Measurements from ENCODE around the gene PMFBP1. TPM values are rescaled to one million over a fixed set of nuclear protein-coding genes. Genes with fewer than 3 reads are reported as not detected.

The PMFBP1 gene
- total and polyA plus RNA-seq, 4 donors: 2.2 to 5.6 (median 3.0) TPM

GRCh38 chr16:72112452-72112792, 59.5 kb downstream of the PMFBP1 start:
- Histone ChIP-seq H3K36me3 (ENCODE audit: control insufficient read depth, insufficient read depth, low read length) (peaks cover 61% of the 10 kb centered on the region), H3K4me1 (ENCODE audit: control insufficient read depth, insufficient read depth, low read length) (no peaks in the 10 kb centered on the region), H3K9me3 (ENCODE audit: control insufficient read depth, insufficient read depth, low read length) (no peaks in the 10 kb centered on the region), H3K4me3 (ENCODE audit: low read depth, low read length) (no peak overlapping the region), H3K27me3 (ENCODE audit: control insufficient read depth, insufficient read depth, low read length) (no peaks in the 10 kb centered on the region), H3K27ac (ENCODE audit: low read depth, low read length) (no peak overlapping the region)
- whole genome bisulfite sequencing (ENCODE audit: insufficient coverage): 95% methylated on average over 14 of the region's 15 CpGs
- DNase-seq (ENCODE audit: low read depth in 4 of 6, low spot score in 6 of 6): no peak

GRCh38 chr16:72111657-72112451, 60.1 kb downstream of the PMFBP1 start:
- Histone ChIP-seq H3K9me3 (ENCODE audit: control insufficient read depth, insufficient read depth, low read length) (no peaks in the 10 kb centered on the region), H3K4me3 (ENCODE audit: low read depth, low read length) (no peak overlapping the region), H3K4me1 (ENCODE audit: control insufficient read depth, insufficient read depth, low read length) (no peaks in the 10 kb centered on the region), H3K27ac (ENCODE audit: low read depth, low read length) (no peak overlapping the region), H3K36me3 (ENCODE audit: control insufficient read depth, insufficient read depth, low read length) (peaks cover 67% of the 10 kb centered on the region), H3K27me3 (ENCODE audit: control insufficient read depth, insufficient read depth, low read length) (no peaks in the 10 kb centered on the region)
- no peak for DNase-seq (ENCODE audit: low read depth in 4 of 6, low spot score in 6 of 6)
- 89% methylated on average over 19 of the region's 19 CpGs for whole genome bisulfite sequencing (ENCODE audit: insufficient coverage)

GRCh38 chr16:72110662-72111615, 61.0 kb downstream of the PMFBP1 start:
- Histone ChIP-seq H3K4me1 (ENCODE audit: control insufficient read depth, insufficient read depth, low read length) (no peaks in the 10 kb centered on the region), H3K27ac (ENCODE audit: low read depth, low read length) (no peak overlapping the region), H3K4me3 (ENCODE audit: low read depth, low read length) (no peak overlapping the region), H3K27me3 (ENCODE audit: control insufficient read depth, insufficient read depth, low read length) (no peaks in the 10 kb centered on the region), H3K9me3 (ENCODE audit: control insufficient read depth, insufficient read depth, low read length) (no peaks in the 10 kb centered on the region), H3K36me3 (ENCODE audit: control insufficient read depth, insufficient read depth, low read length) (peaks cover 76% of the 10 kb centered on the region)
- DNase-seq (ENCODE audit: low read depth in 4 of 6, low spot score in 6 of 6): no peak
- WGBS (ENCODE audit: insufficient coverage): 98% methylated on average over 21 of the region's 23 CpGs

- 95% methylated on average over 10 of the region's 12 CpGs for WGBS (ENCODE audit: insufficient coverage)
- Histone ChIP-seq H3K36me3 (ENCODE audit: control insufficient read depth, insufficient read depth, low read length) (peaks cover 85% of the 10 kb centered on the region), H3K4me1 (ENCODE audit: control insufficient read depth, insufficient read depth, low read length) (no peaks in the 10 kb centered on the region), H3K27me3 (ENCODE audit: control insufficient read depth, insufficient read depth, low read length) (no peaks in the 10 kb centered on the region), H3K9me3 (ENCODE audit: control insufficient read depth, insufficient read depth, low read length) (no peaks in the 10 kb centered on the region), H3K4me3 (ENCODE audit: low read depth, low read length) (no peak overlapping the region), H3K27ac (ENCODE audit: low read depth, low read length) (no peak overlapping the region)
- no peak for DNase-seq (ENCODE audit: low read depth in 4 of 6, low spot score in 6 of 6)
Observed at GRCh38 chr16:72109966-72110530, 61.9 kb downstream of the PMFBP1 start.

- no peak for DNase-seq (ENCODE audit: low read depth in 4 of 6, low spot score in 6 of 6)
- Histone ChIP-seq H3K4me1 (ENCODE audit: control insufficient read depth, insufficient read depth, low read length) (no peaks in the 10 kb centered on the region), H3K9me3 (ENCODE audit: control insufficient read depth, insufficient read depth, low read length) (no peaks in the 10 kb centered on the region), H3K36me3 (ENCODE audit: control insufficient read depth, insufficient read depth, low read length) (peaks cover 92% of the 10 kb centered on the region), H3K27ac (ENCODE audit: low read depth, low read length) (no peak overlapping the region), H3K27me3 (ENCODE audit: control insufficient read depth, insufficient read depth, low read length) (no peaks in the 10 kb centered on the region), H3K4me3 (ENCODE audit: low read depth, low read length) (no peak overlapping the region)
- WGBS (ENCODE audit: insufficient coverage): over 99% methylated on average over 8 of the region's 12 CpGs
Observed at GRCh38 chr16:72109300-72109699, 62.7 kb downstream of the PMFBP1 start.

GRCh38 chr16:72108353-72109102, 63.4 kb downstream of the PMFBP1 start:
- no peak for DNase-seq (ENCODE audit: low read depth in 4 of 6, low spot score in 6 of 6)
- Histone ChIP-seq H3K9me3 (ENCODE audit: control insufficient read depth, insufficient read depth, low read length) (no peaks in the 10 kb centered on the region), H3K36me3 (ENCODE audit: control insufficient read depth, insufficient read depth, low read length) (peaks cover 100% of the 10 kb centered on the region), H3K4me3 (ENCODE audit: low read depth, low read length) (no peak overlapping the region), H3K27me3 (ENCODE audit: control insufficient read depth, insufficient read depth, low read length) (no peaks in the 10 kb centered on the region), H3K4me1 (ENCODE audit: control insufficient read depth, insufficient read depth, low read length) (no peaks in the 10 kb centered on the region), H3K27ac (ENCODE audit: low read depth, low read length) (no peak overlapping the region)
- WGBS (ENCODE audit: insufficient coverage): 97% methylated on average over 14 of the region's 16 CpGs

GRCh38 chr16:72107371-72107770, 64.6 kb downstream of the PMFBP1 start:
- H3K4me3 ChIP-seq (ENCODE audit: low read depth, low read length): no peak overlapping the region
- peaks cover 99% of the 10 kb centered on the region for H3K36me3 ChIP-seq (ENCODE audit: control insufficient read depth, insufficient read depth, low read length)
- DNase-seq (ENCODE audit: low read depth in 4 of 6, low spot score in 6 of 6): no peak
- WGBS (ENCODE audit: insufficient coverage): 99% methylated on average over 17 of the region's 17 CpGs
- no peaks in the 10 kb centered on the region for H3K27me3 ChIP-seq (ENCODE audit: control insufficient read depth, insufficient read depth, low read length)
- no peak overlapping the region for H3K27ac ChIP-seq (ENCODE audit: low read depth, low read length)
- H3K9me3 ChIP-seq (ENCODE audit: control insufficient read depth, insufficient read depth, low read length): no peaks in the 10 kb centered on the region
- H3K4me1 ChIP-seq (ENCODE audit: control insufficient read depth, insufficient read depth, low read length): no peaks in the 10 kb centered on the region

GRCh38 chr16:72105978-72106377, 66.0 kb downstream of the PMFBP1 start:
- no peak overlapping the region for H3K27ac ChIP-seq (ENCODE audit: low read depth, low read length)
- H3K9me3 ChIP-seq (ENCODE audit: control insufficient read depth, insufficient read depth, low read length): no peaks in the 10 kb centered on the region
- H3K4me1 ChIP-seq (ENCODE audit: control insufficient read depth, insufficient read depth, low read length): no peaks in the 10 kb centered on the region
- no peak for DNase-seq (ENCODE audit: low read depth in 4 of 6, low spot score in 6 of 6)
- peaks cover 99% of the 10 kb centered on the region for H3K36me3 ChIP-seq (ENCODE audit: control insufficient read depth, insufficient read depth, low read length)
- no peak overlapping the region for H3K4me3 ChIP-seq (ENCODE audit: low read depth, low read length)
- WGBS (ENCODE audit: insufficient coverage): 98% methylated on average over 11 of the region's 12 CpGs
- no peaks in the 10 kb centered on the region for H3K27me3 ChIP-seq (ENCODE audit: control insufficient read depth, insufficient read depth, low read length)

- Histone ChIP-seq H3K4me1 (ENCODE audit: control insufficient read depth, insufficient read depth, low read length) (no peaks in the 10 kb centered on the region), H3K27me3 (ENCODE audit: control insufficient read depth, insufficient read depth, low read length) (no peaks in the 10 kb centered on the region), H3K27ac (ENCODE audit: low read depth, low read length) (no peak overlapping the region), H3K9me3 (ENCODE audit: control insufficient read depth, insufficient read depth, low read length) (no peaks in the 10 kb centered on the region), H3K4me3 (ENCODE audit: low read depth, low read length) (no peak overlapping the region), H3K36me3 (ENCODE audit: control insufficient read depth, insufficient read depth, low read length) (peaks cover 99% of the 10 kb centered on the region)
- WGBS (ENCODE audit: insufficient coverage): 97% methylated on average over 8 of the region's 9 CpGs
- no peak for DNase-seq (ENCODE audit: low read depth in 4 of 6, low spot score in 6 of 6)
Observed at GRCh38 chr16:72104905-72105304, 67.0 kb downstream of the PMFBP1 start.

Measured in spinal cord (tissue), 10 donors.